ENCODE results near the gene NUDT3.

GRCh38 chr6:34302929-34303328, 89.5 kb downstream of the NUDT3 start:
- TF ChIP-seq POLR2A (IDR thresholded peaks at IDR 0.05) (no peak), CTCF (IDR thresholded peaks at IDR 0.05) (no peak), EP300 (IDR thresholded peaks at IDR 0.05) (no peak), POLR2AphosphoS5 (IDR thresholded peaks at IDR 0.05) (no peak)

Data from gastroesophageal sphincter (tissue), 3 donors.